Hematopoietic multipotent progenitor cell treated with erythropoietin and hydrocortisone succinate and interleukin-3 and kit ligand, for 8 days (in vitro differentiated cells): ENCODE results near the gene CDK19.

Experiments used
- DNase-seq: peaks from one replicate; pipeline ENCODE4 v3.0.0-alpha.2; 2015

Gene CDK19

GRCh38 chr6:110567957-110568696, 247.1 kb downstream of the CDK19 start:
- DNase-seq = no peak

DNA sequence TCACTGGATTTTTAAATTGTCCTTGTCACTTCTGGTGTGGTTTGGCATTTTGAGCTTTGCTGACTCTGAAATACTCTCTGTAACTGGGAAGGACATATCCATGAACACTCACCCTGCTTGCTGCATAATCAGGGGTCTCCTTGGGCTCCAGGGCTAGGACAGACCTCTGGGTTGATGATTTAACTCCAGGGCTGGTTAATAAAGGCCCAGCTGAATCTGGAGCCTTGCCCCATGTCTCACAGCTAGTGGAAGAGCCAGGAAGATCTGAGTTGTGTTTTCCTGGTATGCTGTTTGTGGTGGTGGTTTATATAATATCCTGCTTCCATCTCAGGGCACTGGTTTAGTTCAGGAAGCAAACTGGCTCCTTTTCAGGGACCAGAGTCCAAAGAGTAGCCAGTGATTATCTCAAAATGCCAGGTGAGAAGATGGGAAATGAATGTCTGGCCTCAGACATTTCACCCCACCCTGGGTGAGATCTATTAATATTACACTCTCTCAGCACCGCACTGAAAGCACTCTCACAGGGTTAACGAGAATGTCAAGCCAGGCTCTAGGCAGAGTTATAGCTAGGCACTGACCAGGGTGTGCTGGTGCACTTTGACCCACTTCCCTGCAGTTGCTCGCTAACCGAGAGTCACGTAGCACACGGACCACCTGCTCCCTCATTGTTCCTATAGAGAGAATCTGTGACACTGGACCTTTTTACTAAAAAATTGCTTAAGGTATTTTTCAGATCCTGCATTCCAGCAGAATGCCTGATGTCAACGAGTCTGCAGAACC, 248.7 kb downstream of the CDK19 start:
- no peak for DNase-seq

- no peak for DNase-seq
These were observed 250.4 kb downstream of the CDK19 start for GRCh38 chr6:110564703-110565421.

DNA sequence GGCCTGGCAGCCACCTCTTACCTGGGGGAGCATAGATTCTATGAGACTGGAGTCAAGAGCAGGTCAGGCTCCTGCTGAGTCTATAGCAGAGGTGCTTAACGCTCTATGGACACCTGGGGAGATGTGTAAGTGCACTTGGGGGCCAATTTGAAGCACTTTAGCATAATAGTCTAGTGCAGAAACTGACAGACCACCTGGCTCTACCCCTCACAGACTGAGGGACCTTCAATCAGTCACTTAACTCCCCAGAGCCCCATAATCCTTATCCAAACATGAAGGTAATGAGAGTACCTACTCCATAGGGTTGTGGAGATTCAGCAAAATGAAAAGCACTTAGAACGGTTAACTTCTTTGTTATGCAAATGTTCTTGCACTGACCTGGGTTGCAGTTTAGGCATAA, 251.6 kb downstream of the CDK19 start:
- DNase-seq = no peak

- DNase-seq = no peak
These were observed 252.9 kb downstream of the CDK19 start for GRCh38 chr6:110562316-110562915.

DNA sequence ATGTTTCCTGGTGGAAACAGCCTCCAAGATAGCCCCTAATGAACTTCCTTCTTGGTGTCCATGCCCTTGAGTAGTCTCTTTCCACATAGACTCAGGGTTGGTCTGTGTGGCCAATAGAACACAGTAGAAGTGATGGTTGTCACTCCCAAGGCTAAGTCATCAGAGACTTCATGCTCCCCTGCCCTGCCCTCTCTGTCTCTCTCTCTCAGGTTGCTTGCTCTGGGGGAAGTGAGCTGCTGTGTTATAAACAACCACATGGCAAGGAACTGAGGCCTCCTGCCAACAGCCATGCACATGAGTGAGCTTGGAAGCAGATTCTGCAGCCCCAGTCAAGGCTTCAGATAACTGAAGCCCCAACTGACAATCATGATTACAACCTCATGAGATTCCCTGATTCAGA, 253.6 kb downstream of the CDK19 start:
- DNase-seq = no peak

GRCh38 chr6:110561008-110561396, 254.3 kb downstream of the CDK19 start:
- no peak for DNase-seq

DNA sequence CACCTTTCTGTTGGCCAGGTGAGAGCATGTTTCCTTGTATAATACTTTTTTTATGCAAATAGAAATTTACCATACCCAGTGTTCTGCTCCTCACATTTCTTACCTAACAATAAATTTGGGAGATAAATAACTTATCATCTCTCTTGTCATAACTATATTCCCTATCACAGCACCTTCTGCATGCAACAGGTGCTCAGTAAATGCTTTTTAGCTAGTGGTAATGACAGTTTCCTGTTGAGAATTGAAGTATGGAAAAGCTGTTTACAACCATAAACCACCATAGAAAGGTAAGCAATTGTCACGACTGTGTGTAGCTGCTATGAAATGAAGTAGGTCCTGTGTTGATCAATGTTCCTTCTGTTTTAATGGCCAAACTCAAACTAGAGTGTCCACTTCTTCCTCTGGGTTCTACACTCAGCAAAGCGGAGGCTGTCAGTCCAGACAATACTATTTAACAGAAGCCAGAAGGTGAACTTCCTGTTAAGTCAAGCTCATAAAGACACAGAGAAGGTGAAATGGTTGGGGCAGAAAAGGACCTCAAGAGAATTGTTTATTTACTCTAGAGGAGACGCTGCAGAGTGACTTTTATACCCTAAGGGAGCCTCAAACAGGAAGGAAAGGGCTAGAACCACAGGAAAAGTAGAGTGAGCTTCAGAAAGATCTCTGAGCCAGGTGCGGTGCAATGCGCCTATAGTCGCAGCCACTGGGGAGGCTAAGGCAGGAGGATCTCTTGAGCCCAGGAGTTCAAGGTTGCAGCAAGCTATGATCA, 254.8 kb downstream of the CDK19 start:
- DNase-seq = no peak
